ENCODE results near the gene PAPPA2.

Gene PAPPA2

GRCh38 chr1:176504848-176505553 is 42.0 kb downstream of the PAPPA2 start:
- no peak for DNase-seq

GRCh38 chr1:176512966-176513365 is 50.0 kb downstream of the PAPPA2 start:
- no peak for DNase-seq

GRCh38 chr1:176515310-176515709 is 52.3 kb downstream of the PAPPA2 start:
- no peak for DNase-seq

GRCh38 chr1:176517484-176517883 is 54.5 kb downstream of the PAPPA2 start:
- no peak for DNase-seq

GRCh38 chr1:176521211-176521610 is 58.2 kb downstream of the PAPPA2 start:
- DNase-seq = no peak

GRCh38 chr1:176522310-176522845 is 59.4 kb downstream of the PAPPA2 start:
- no peak for DNase-seq

GRCh38 chr1:176529395-176530090 is 66.6 kb downstream of the PAPPA2 start:
- no peak for DNase-seq

GRCh38 chr1:176531036-176531435 is 68.1 kb downstream of the PAPPA2 start:
- no peak for DNase-seq

GRCh38 chr1:176531921-176532897 is 69.2 kb downstream of the PAPPA2 start:
- no peak for DNase-seq

- no peak for DNase-seq
Measured at GRCh38 chr1:176533020-176533419, 70.0 kb downstream of the PAPPA2 start.

GRCh38 chr1:176536588-176536987 is 73.6 kb downstream of the PAPPA2 start:
- DNase-seq = no peak

GRCh38 chr1:176539018-176539417 is 76.0 kb downstream of the PAPPA2 start:
- DNase-seq = no peak

- DNase-seq = no peak
Measured at GRCh38 chr1:176540428-176540827, 77.5 kb downstream of the PAPPA2 start.

- no peak for DNase-seq
Measured at GRCh38 chr1:176541663-176542062, 78.7 kb downstream of the PAPPA2 start.

- no peak for DNase-seq
Measured at GRCh38 chr1:176542352-176542751, 79.4 kb downstream of the PAPPA2 start.

GRCh38 chr1:176543360-176544129 is 80.6 kb downstream of the PAPPA2 start:
- no peak for DNase-seq

- DNase-seq = no peak
Measured at GRCh38 chr1:176545034-176545639, 82.2 kb downstream of the PAPPA2 start.

- no peak for DNase-seq
Measured at GRCh38 chr1:176546825-176547224, 83.8 kb downstream of the PAPPA2 start.

- DNase-seq = no peak
Measured at GRCh38 chr1:176551146-176551545, 88.2 kb downstream of the PAPPA2 start.

GRCh38 chr1:176552217-176552991 is 89.4 kb downstream of the PAPPA2 start:
- no peak for DNase-seq

- DNase-seq = no peak
Measured at GRCh38 chr1:176552999-176553398, 90.0 kb downstream of the PAPPA2 start.

Measured in CD4-positive, alpha-beta T cell treated with Interleukin-4 for 4 hours (primary cell).